GM23338 (cell line): ENCODE data around the gene WWOX. TPM values are rescaled to one million over a fixed set of nuclear protein-coding genes. Genes with fewer than 3 reads are reported as not detected.

Experiments
- ATAC-seq: fragments of 200-7000 bp; cut with Tn5 transposase; 3 replicates; pipeline ENCODE4 v1.9.1; 2020
- DNase-seq: peaks from one replicate; pipeline ENCODE4 v3.0.0-alpha.2; 2015; ENCODE audit warnings: low spot score
- H2AFZ ChIP-seq: fragments of 200-600 bp; sonication (generic); 2 replicates; pipeline ENCODE4 v1.8.0; 2016; ENCODE audit warnings: antibody characterized with exemption, mild to moderate bottlenecking, moderate library complexity
- H3F3A ChIP-seq: fragments of 200-600 bp; sonication (generic); replicated peaks from 2 replicates; pipeline ENCODE4 v1.8.0; 2017; ENCODE audit warnings: antibody characterized with exemption, mixed run types, low read depth
- H3K27ac ChIP-seq: fragments of 200-600 bp; sonication (generic); 2 replicates; pipeline ENCODE4 v1.6.1; 2016; ENCODE audit warnings: low read depth
- H3K27me3 ChIP-seq: fragments of 200-600 bp; sonication (generic); 2 replicates; pipeline ENCODE4 v1.8.0; 2016; ENCODE audit warnings: mild to moderate bottlenecking, mixed run types, moderate library complexity; ENCODE audit not compliant: insufficient read depth
- H3K36me3 ChIP-seq: fragments of 200-600 bp; sonication (generic); 2 replicates; pipeline ENCODE4 v1.8.0; 2016; ENCODE audit warnings: mild to moderate bottlenecking; ENCODE audit not compliant: insufficient read depth
- H3K4me1 ChIP-seq: fragments of 200-600 bp; sonication (generic); 2 replicates; pipeline ENCODE4 v1.8.0; 2016; ENCODE audit warnings: mild to moderate bottlenecking, moderate library complexity; ENCODE audit not compliant: insufficient read depth
- H3K4me2 ChIP-seq: fragments of 200-600 bp; sonication (generic); 2 replicates; pipeline ENCODE4 v1.7.1; 2017; ENCODE audit warnings: mixed run types
- H3K4me3 ChIP-seq: fragments of 200-600 bp; sonication (generic); 2 replicates; pipeline ENCODE4 v1.6.1; 2016; ENCODE audit warnings: mixed run types
- H3K79me2 ChIP-seq: fragments of 200-600 bp; sonication (generic); replicated peaks from 2 replicates; pipeline ENCODE4 v1.8.0; 2017; ENCODE audit warnings: mild to moderate bottlenecking; ENCODE audit not compliant: insufficient read depth
- H3K9me2 ChIP-seq: fragments of 200-600 bp; sonication (generic); 2 replicates; pipeline ENCODE4 v1.8.0; 2017; ENCODE audit not compliant: insufficient read depth
- H4K20me1 ChIP-seq: fragments of 200-600 bp; sonication (generic); replicated peaks from 2 replicates; pipeline ENCODE4 v1.8.0; 2017; ENCODE audit warnings: mild to moderate bottlenecking; ENCODE audit not compliant: insufficient read depth
- H3K27ac Mint-ChIP-seq: 2 replicates; pipeline ENCODE4 v1.8.0; 2020; ENCODE audit warnings: inconsistent platforms, mild to moderate bottlenecking, moderate library complexity, mixed read lengths
- H3K27me3 Mint-ChIP-seq: 3 replicates; pipeline ENCODE4 v1.8.0; 2022; ENCODE audit warnings: low read depth, mild to moderate bottlenecking, moderate library complexity, mixed read lengths, inconsistent platforms; ENCODE audit not compliant: insufficient read depth, poor library complexity
- H3K36me3 Mint-ChIP-seq: 3 replicates; pipeline ENCODE4 v1.8.0; 2021; ENCODE audit warnings: low read depth, mild to moderate bottlenecking, inconsistent platforms, moderate library complexity, mixed read lengths
- H3K4me1 Mint-ChIP-seq: 3 replicates; pipeline ENCODE4 v1.8.0; 2020; ENCODE audit warnings: mild to moderate bottlenecking, inconsistent platforms, mixed read lengths
- H3K4me3 Mint-ChIP-seq: 3 replicates; pipeline ENCODE4 v1.8.0; 2021; ENCODE audit warnings: moderate library complexity, mild to moderate bottlenecking, inconsistent platforms, mixed read lengths
- H3K9me3 Mint-ChIP-seq: 3 replicates; pipeline ENCODE4 v1.8.0; 2020; ENCODE audit warnings: moderate library complexity, mild to moderate bottlenecking, inconsistent platforms, mixed read lengths
- CREB1 ChIP-seq: fragments of 250-450 bp; sonication (Bioruptor Pico); IDR thresholded peaks from 2 replicates; pipeline ENCODE4 v1.5.0; 2020; ENCODE audit warnings: low read depth, mild to moderate bottlenecking, moderate library complexity
- CTCF ChIP-seq, 2 experiments: fragments of 200-600 bp in 1 of 2; sonication (generic) in 1 of 2; conservative IDR thresholded peaks; 2 replicates each; pipeline versions ENCODE4 v1.5.1 to v1.6.1; 2016 to 2017; ENCODE audit warnings: antibody characterized with exemption in 2 of 2, low read depth in 2 of 2, mild to moderate bottlenecking in 2 of 2, moderate library complexity in 1 of 2
- EZH2 ChIP-seq: fragments of 200-600 bp; sonication (generic); IDR thresholded peaks from one replicate; pipeline ENCODE4 v1.8.0; 2017; ENCODE audit warnings: antibody characterized with exemption, mild to moderate bottlenecking, low read depth; ENCODE audit not compliant: unreplicated experiment
- EZH2phosphoT487 ChIP-seq: fragments of 200-600 bp; sonication (generic); IDR thresholded peaks from one replicate; pipeline ENCODE4 v1.8.1; 2018; ENCODE audit warnings: antibody characterized with exemption; ENCODE audit not compliant: unreplicated experiment
- JUNB ChIP-seq: IDR thresholded peaks from one replicate; pipeline ENCODE4 v1.6.1; 2016; ENCODE audit warnings: antibody characterized with exemption; ENCODE audit not compliant: unreplicated experiment
- POLR2AphosphoS5 ChIP-seq: IDR thresholded peaks from 2 replicates; pipeline ENCODE4 v1.6.1; 2016; ENCODE audit warnings: antibody characterized with exemption, low read depth
- STAT1 ChIP-seq: IDR thresholded peaks from one replicate; pipeline ENCODE4 v1.6.1; 2016; ENCODE audit warnings: antibody characterized with exemption; ENCODE audit not compliant: unreplicated experiment
- ZNF114 ChIP-seq: fragments of 250-450 bp; sonication (Bioruptor Pico); IDR thresholded peaks from 2 replicates; pipeline ENCODE4 v1.5.0; 2020; ENCODE audit warnings: mild to moderate bottlenecking, moderate library complexity
- ZNF331 ChIP-seq: fragments of 250-450 bp; sonication (Bioruptor Pico); IDR thresholded peaks from 2 replicates; pipeline ENCODE4 v1.5.0; 2020; ENCODE audit warnings: low read depth, mild to moderate bottlenecking, moderate library complexity
- ZNF462 ChIP-seq: fragments of 250-450 bp; sonication (Bioruptor Pico); IDR thresholded peaks from 2 replicates; pipeline ENCODE4 v1.5.0; 2020; ENCODE audit warnings: mild to moderate bottlenecking, moderate library complexity
- polyA plus RNA-seq: library from polyadenylated mRNA; unstranded; fragments of >200 nt; fragmentation: Nextera tagmentation; extraction: Ambion mirVana; gene quantifications from 2 replicates; pipeline ENCODE4 v1.2.1, GENCODE V29; 2016
- total RNA-seq: library from RNA; depleted of rRNA; stranded (reverse); fragments of >200 nt; shearing (Covaris generic); gene quantifications from 2 replicates; pipeline ENCODE4 v1.2.3, GENCODE V29; 2014
- TF ChIP-seq, protein P1 (sequence below): IDR thresholded peaks from one replicate; pipeline ENCODE4 v1.6.1; 2018; ENCODE audit warnings: antibody characterized with exemption; ENCODE audit not compliant: unreplicated experiment
- TF ChIP-seq, protein P2 (sequence below): IDR thresholded peaks from 2 replicates; pipeline ENCODE4 v1.6.1; 2016; ENCODE audit warnings: antibody characterized with exemption

WWOX gene
- total and polyA plus RNA-seq, 2 experiments from 2014 or later, result 10.0 to 19.3 TPM

- TF ChIP-seq, protein P1, sequence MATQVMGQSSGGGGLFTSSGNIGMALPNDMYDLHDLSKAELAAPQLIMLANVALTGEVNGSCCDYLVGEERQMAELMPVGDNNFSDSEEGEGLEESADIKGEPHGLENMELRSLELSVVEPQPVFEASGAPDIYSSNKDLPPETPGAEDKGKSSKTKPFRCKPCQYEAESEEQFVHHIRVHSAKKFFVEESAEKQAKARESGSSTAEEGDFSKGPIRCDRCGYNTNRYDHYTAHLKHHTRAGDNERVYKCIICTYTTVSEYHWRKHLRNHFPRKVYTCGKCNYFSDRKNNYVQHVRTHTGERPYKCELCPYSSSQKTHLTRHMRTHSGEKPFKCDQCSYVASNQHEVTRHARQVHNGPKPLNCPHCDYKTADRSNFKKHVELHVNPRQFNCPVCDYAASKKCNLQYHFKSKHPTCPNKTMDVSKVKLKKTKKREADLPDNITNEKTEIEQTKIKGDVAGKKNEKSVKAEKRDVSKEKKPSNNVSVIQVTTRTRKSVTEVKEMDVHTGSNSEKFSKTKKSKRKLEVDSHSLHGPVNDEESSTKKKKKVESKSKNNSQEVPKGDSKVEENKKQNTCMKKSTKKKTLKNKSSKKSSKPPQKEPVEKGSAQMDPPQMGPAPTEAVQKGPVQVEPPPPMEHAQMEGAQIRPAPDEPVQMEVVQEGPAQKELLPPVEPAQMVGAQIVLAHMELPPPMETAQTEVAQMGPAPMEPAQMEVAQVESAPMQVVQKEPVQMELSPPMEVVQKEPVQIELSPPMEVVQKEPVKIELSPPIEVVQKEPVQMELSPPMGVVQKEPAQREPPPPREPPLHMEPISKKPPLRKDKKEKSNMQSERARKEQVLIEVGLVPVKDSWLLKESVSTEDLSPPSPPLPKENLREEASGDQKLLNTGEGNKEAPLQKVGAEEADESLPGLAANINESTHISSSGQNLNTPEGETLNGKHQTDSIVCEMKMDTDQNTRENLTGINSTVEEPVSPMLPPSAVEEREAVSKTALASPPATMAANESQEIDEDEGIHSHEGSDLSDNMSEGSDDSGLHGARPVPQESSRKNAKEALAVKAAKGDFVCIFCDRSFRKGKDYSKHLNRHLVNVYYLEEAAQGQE, result no peak
- TF ChIP-seq EZH2 (no peak), EZH2phosphoT487 (no peak), ZNF331 (CRISPR knock-in tag) (no peak), POLR2AphosphoS5 (no peak)
These were observed 124.9 kb downstream of the WWOX start (continued) for GRCh38 chr16:78224342-78224741.

- Mint-ChIP-seq H3K4me1 (peaks cover 6% of the 10 kb centered on the region; the same call in 2 of the 3 replicates), H3K9me3 (no peaks in the 10 kb centered on the region), H3K27ac (no peak overlapping the region), H3K36me3 (no peaks in the 10 kb centered on the region), H3K4me3 (no peak overlapping the region), H3K27me3 (peaks cover 4% of the 10 kb centered on the region)
- Histone ChIP-seq H3K4me3 (no peak overlapping the region), H3K79me2 (no peaks in the 10 kb centered on the region), H4K20me1 (no peaks in the 10 kb centered on the region), H3K27ac (no peak overlapping the region), H3K4me2 (no peak overlapping the region), H3F3A (no peaks in the 10 kb centered on the region), H3K27me3 (no peaks in the 10 kb centered on the region), H3K4me1 (no peaks in the 10 kb centered on the region), H3K36me3 (no peaks in the 10 kb centered on the region), H2AFZ (no peak overlapping the region), H3K9me2 (no peaks in the 10 kb centered on the region)
- no peak for DNase-seq
- no peak for ATAC-seq
- TF ChIP-seq EZH2 (no peak), ZNF462 (no peak), CTCF (conservative IDR thresholded peaks at IDR 0.05; ENCODE audit: low read depth in 2 of 2) (no peak), CREB1 (no peak), POLR2AphosphoS5 (no peak), EZH2phosphoT487 (no peak), ZNF114 (CRISPR knock-in tag) (no peak), STAT1 (no peak), ZNF331 (CRISPR knock-in tag) (no peak), JUNB (no peak)
- TF ChIP-seq, protein P2, sequence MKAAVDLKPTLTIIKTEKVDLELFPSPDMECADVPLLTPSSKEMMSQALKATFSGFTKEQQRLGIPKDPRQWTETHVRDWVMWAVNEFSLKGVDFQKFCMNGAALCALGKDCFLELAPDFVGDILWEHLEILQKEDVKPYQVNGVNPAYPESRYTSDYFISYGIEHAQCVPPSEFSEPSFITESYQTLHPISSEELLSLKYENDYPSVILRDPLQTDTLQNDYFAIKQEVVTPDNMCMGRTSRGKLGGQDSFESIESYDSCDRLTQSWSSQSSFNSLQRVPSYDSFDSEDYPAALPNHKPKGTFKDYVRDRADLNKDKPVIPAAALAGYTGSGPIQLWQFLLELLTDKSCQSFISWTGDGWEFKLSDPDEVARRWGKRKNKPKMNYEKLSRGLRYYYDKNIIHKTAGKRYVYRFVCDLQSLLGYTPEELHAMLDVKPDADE, result no peak
These were observed 126.5 kb downstream of the WWOX start for GRCh38 chr16:78225919-78226318.
